ENCODE measurements around the gene GCAT.

GCAT gene

GRCh38 chr22:37809672-37810333 is 2.1 kb downstream of the GCAT start:
- DNase-seq (ENCODE audit: low read depth in 2 of 2, low spot score in 1 of 2): no peak

- no peak for DNase-seq (ENCODE audit: low read depth in 2 of 2, low spot score in 1 of 2)
Observed at GRCh38 chr22:37811867-37812266, 4.1 kb downstream of the GCAT start.

- DNase-seq (ENCODE audit: low read depth in 2 of 2, low spot score in 1 of 2): no peak
Observed at GRCh38 chr22:37812869-37813678, 5.3 kb downstream of the GCAT start.

- DNase-seq (ENCODE audit: low read depth in 2 of 2, low spot score in 1 of 2): no peak
Observed at GRCh38 chr22:37815593-37815992, 7.9 kb downstream of the GCAT start.

- DNase-seq (ENCODE audit: low read depth in 2 of 2, low spot score in 1 of 2): no peak
Observed at GRCh38 chr22:37816543-37817180, 8.9 kb downstream of the GCAT start.

- peak; percentile 63 to 67 for DNase-seq (ENCODE audit: low read depth in 2 of 2, low spot score in 1 of 2)
Observed at GRCh38 chr22:37817705-37818408, 10.1 kb downstream of the GCAT start.

GRCh38 chr22:37818409-37819104 is 10.8 kb downstream of the GCAT start:
- DNase-seq (ENCODE audit: low read depth in 2 of 2, low spot score in 1 of 2): peak; percentile 20 to 23

- DNase-seq (ENCODE audit: low read depth in 2 of 2, low spot score in 1 of 2): no peak
Observed at GRCh38 chr22:37819105-37819433, 11.3 kb downstream of the GCAT start.

- no peak for DNase-seq (ENCODE audit: low read depth in 2 of 2, low spot score in 1 of 2)
Observed at GRCh38 chr22:37820350-37820749, 12.6 kb downstream of the GCAT start.

- DNase-seq (ENCODE audit: low read depth in 2 of 2, low spot score in 1 of 2): no peak
Observed at GRCh38 chr22:37822079-37822833, 14.5 kb downstream of the GCAT start.

GRCh38 chr22:37823134-37823985 is 15.6 kb downstream of the GCAT start, which contains the start of gene GALR3:
Gene GALR3, plus strand, starts transcription at chr22:37823382. Its CDS starts 25 bp downstream, at chr22:37823407.
- no peak for DNase-seq (ENCODE audit: low read depth in 2 of 2, low spot score in 1 of 2)

- no peak for DNase-seq (ENCODE audit: low read depth in 2 of 2, low spot score in 1 of 2)
Observed at GRCh38 chr22:37824674-37825641, 17.2 kb downstream of the GCAT start.

- DNase-seq (ENCODE audit: low read depth in 2 of 2, low spot score in 1 of 2): no peak
Observed at GRCh38 chr22:37827056-37827455, 19.3 kb downstream of the GCAT start.

GRCh38 chr22:37830093-37830842 is 22.5 kb downstream of the GCAT start:
- no peak for DNase-seq (ENCODE audit: low read depth in 2 of 2, low spot score in 1 of 2)

GRCh38 chr22:37831472-37831871 is 23.7 kb downstream of the GCAT start:
- no peak for DNase-seq (ENCODE audit: low read depth in 2 of 2, low spot score in 1 of 2)

- no peak for DNase-seq (ENCODE audit: low read depth in 2 of 2, low spot score in 1 of 2)
Observed at GRCh38 chr22:37832022-37832857, 24.5 kb downstream of the GCAT start.
